Mononuclear cell (primary cell): ENCODE data around the gene CYSRT1. TPM values are rescaled to one million over a fixed set of nuclear protein-coding genes. Genes with fewer than 3 reads are reported as not detected.

ENCODE experiments used
- H3K27me3 ChIP-seq: 2 replicates; pipeline ENCODE4 v1.6.0; 2011; ENCODE audit warnings: low read length, control low read depth; ENCODE audit not compliant: insufficient read depth
- H3K4me1 ChIP-seq: 2 replicates; pipeline ENCODE4 v1.5.1; 2011; ENCODE audit warnings: mild to moderate bottlenecking, low read length, control low read depth; ENCODE audit not compliant: insufficient read depth
- H3K4me3 ChIP-seq: 2 replicates; pipeline ENCODE4 v1.5.1; 2011; ENCODE audit warnings: mild to moderate bottlenecking, low read length, moderate library complexity
- H3K9me3 ChIP-seq: 2 replicates; pipeline ENCODE4 v1.5.1; 2011; ENCODE audit warnings: low read depth, mild to moderate bottlenecking, control low read depth, low read length
- total RNA-seq: library from RNA; depleted of rRNA; stranded (reverse); fragments of >200 nt; gene quantifications from one replicate; pipeline ENCODE4 v1.2.3, GENCODE V29; 2012

The CYSRT1 gene
- total RNA-seq, 1 donor: 0.21 TPM

DNA sequence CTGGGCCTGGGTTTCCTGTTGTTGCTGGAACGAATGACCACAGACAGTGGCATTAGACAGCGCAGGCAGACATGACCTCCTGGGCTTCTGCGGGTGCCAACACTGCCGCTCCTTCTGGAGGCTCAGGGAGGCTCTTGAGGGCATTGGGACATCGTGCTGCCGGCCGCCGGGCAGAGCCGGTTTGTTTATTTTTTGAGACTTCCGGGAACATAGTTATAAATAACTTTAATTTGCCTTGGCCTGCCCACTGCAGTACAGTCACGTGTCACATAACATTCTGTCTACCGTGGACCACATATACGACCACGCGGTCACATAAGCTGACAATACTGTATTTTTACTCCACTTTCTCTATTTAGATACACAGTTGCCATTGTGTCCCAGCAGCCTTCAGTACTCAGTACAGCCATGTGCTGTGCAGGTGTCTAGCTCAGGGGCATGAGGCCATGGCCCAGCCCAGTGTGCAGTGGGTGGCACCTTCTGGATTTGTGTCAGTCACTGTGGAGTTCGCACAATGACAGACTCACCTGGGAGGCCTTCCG lies 44.3 kb downstream of the CYSRT1 start:
- H3K4me3 ChIP-seq: no peak overlapping the region

GRCh38 chr9:137270929-137271695 lies 46.1 kb downstream of the CYSRT1 start:
- Histone ChIP-seq H3K27me3 (no peaks in the 10 kb centered on the region), H3K9me3 (no peaks in the 10 kb centered on the region), H3K4me3 (no peak overlapping the region), H3K4me1 (peaks cover 37% of the 10 kb centered on the region)

More for the DNA sequence above, 44.3 kb downstream of the CYSRT1 start:
- Histone ChIP-seq H3K4me1 (peaks cover 26% of the 10 kb centered on the region), H3K9me3 (no peaks in the 10 kb centered on the region), H3K27me3 (no peaks in the 10 kb centered on the region)

DNA sequence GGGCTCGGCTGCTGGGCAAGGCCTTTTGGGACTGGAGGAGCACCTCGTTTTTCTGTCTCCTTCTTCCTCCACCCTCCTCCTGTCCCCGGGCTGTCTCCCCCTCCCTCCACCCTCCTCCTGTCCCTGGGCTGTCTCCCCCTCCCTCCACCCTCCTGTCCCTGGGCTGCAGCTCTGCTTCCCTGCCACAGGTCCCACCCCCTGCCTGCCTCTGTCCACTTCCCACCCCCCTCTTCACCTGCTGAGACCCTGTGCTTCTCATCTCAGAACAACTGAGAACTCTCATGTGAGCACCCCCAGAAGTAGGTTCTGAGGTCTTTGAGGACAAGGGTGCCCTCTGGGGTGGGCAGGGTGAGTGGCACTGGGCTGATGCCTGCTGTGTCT lies 46.7 kb downstream of the CYSRT1 start:
- Histone ChIP-seq H3K4me3 (no peak overlapping the region), H3K9me3 (no peaks in the 10 kb centered on the region), H3K27me3 (no peaks in the 10 kb centered on the region), H3K4me1 (peaks cover 42% of the 10 kb centered on the region)

- no peaks in the 10 kb centered on the region for H3K27me3 ChIP-seq
- no peaks in the 10 kb centered on the region for H3K9me3 ChIP-seq
- no peak overlapping the region for H3K4me3 ChIP-seq
- peaks cover 50% of the 10 kb centered on the region for H3K4me1 ChIP-seq
Measured at GRCh38 chr9:137272241-137273094, 47.5 kb downstream of the CYSRT1 start.

GRCh38 chr9:137273095-137273490 lies 48.1 kb downstream of the CYSRT1 start:
- no peak overlapping the region for H3K4me3 ChIP-seq
- no peaks in the 10 kb centered on the region for H3K27me3 ChIP-seq
- no peaks in the 10 kb centered on the region for H3K9me3 ChIP-seq
- peaks cover 48% of the 10 kb centered on the region for H3K4me1 ChIP-seq

GRCh38 chr9:137273611-137274320 lies 48.8 kb downstream of the CYSRT1 start:
- Histone ChIP-seq H3K27me3 (no peaks in the 10 kb centered on the region), H3K4me3 (no peak overlapping the region), H3K4me1 (peaks cover 46% of the 10 kb centered on the region), H3K9me3 (no peaks in the 10 kb centered on the region)

DNA sequence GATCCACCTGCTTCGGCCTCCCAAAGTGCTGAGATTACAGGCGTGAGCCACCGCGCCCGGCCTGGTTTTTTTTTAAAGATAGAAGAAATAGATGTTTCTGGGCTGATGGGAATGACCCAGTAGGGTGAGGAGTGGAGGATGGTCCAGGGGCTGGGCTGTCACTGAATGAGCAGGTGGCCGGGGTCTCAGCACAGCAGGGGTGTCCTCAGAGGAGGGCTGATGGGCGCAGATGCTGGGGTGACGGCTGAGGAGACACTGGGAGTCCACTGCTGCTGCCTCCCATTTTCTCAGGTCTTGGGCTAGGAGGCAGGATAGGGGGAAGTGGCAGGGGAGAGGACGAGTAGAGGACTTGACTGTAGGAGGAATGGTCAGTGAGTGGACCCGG lies 50.2 kb downstream of the CYSRT1 start:
- Histone ChIP-seq H3K27me3 (no peaks in the 10 kb centered on the region), H3K4me3 (no peak overlapping the region), H3K4me1 (peaks cover 54% of the 10 kb centered on the region), H3K9me3 (no peaks in the 10 kb centered on the region)

Other genes with a start within 250 kb of the CYSRT1 start
- 10.8 TPM for gene PTGDS, start 247.7 kb upstream of the CYSRT1 start, total RNA-seq
- gene LCNL1, start 242.2 kb upstream of the CYSRT1 start, total RNA-seq: 0.10 TPM
- 23.6 TPM for gene PAXX, start 232.8 kb upstream of the CYSRT1 start, total RNA-seq
- gene CLIC3, start 228.6 kb upstream of the CYSRT1 start, total RNA-seq: 3.4 TPM
- gene ABCA2, start 196.9 kb upstream of the CYSRT1 start, total RNA-seq: 14.7 TPM
- 2.6 TPM for gene FUT7, start 193.1 kb upstream of the CYSRT1 start, total RNA-seq
- gene NPDC1, start 179.0 kb upstream of the CYSRT1 start, total RNA-seq: 2.5 TPM
- gene ENTPD2, start 171.1 kb upstream of the CYSRT1 start, total RNA-seq: not detected
- gene SAPCD2, start 154.6 kb upstream of the CYSRT1 start, total RNA-seq: 3.3 TPM
- gene UAP1L1, start 147.7 kb upstream of the CYSRT1 start, total RNA-seq: 6.2 TPM
- gene MAN1B1, start 138.2 kb upstream of the CYSRT1 start, total RNA-seq: 30.3 TPM
- 86.9 TPM for gene DPP7, start 110.4 kb upstream of the CYSRT1 start, total RNA-seq
- gene GRIN1, start 86.0 kb upstream of the CYSRT1 start, total RNA-seq: not detected
- gene LRRC26, start 55.1 kb upstream of the CYSRT1 start, total RNA-seq: 0.21 TPM
- gene TMEM210, start 53.1 kb upstream of the CYSRT1 start, total RNA-seq: not detected
- 36.7 TPM for gene ANAPC2, start 36.6 kb upstream of the CYSRT1 start, total RNA-seq
- 38.2 TPM for gene SSNA1, start 36.5 kb upstream of the CYSRT1 start, total RNA-seq
- 2.4 TPM for gene TPRN, start 24.4 kb upstream of the CYSRT1 start, total RNA-seq
- gene TMEM203, start 19.5 kb upstream of the CYSRT1 start, total RNA-seq: 21.1 TPM
- 9.2 TPM for gene NDOR1, start 19.5 kb upstream of the CYSRT1 start, total RNA-seq
- 0.31 TPM for gene RNF208, start 2.9 kb upstream of the CYSRT1 start, total RNA-seq
- gene RNF224, start 2.3 kb downstream of the CYSRT1 start, total RNA-seq: 0.10 TPM
- not detected for gene SLC34A3, start 5.7 kb downstream of the CYSRT1 start, total RNA-seq
- gene TUBB4B, start 16.1 kb downstream of the CYSRT1 start, total RNA-seq: 67.9 TPM
- gene STPG3, start 26.1 kb downstream of the CYSRT1 start, total RNA-seq: not detected
- gene NELFB, start 30.2 kb downstream of the CYSRT1 start, total RNA-seq: 20.9 TPM
- gene TOR4A, start 52.6 kb downstream of the CYSRT1 start, total RNA-seq: 5.4 TPM
- 1.8 TPM for gene NRARP, start 77.1 kb downstream of the CYSRT1 start, total RNA-seq
- 6.1 TPM for gene EXD3, start 198.0 kb downstream of the CYSRT1 start, total RNA-seq
- 2.2 TPM for gene NOXA1, start 198.2 kb downstream of the CYSRT1 start, total RNA-seq
- gene ENTPD8, start 216.2 kb downstream of the CYSRT1 start, total RNA-seq: not detected
- gene NSMF, start 234.2 kb downstream of the CYSRT1 start, total RNA-seq: 23.7 TPM